ENCODE data around the gene MRRF.

DNA sequence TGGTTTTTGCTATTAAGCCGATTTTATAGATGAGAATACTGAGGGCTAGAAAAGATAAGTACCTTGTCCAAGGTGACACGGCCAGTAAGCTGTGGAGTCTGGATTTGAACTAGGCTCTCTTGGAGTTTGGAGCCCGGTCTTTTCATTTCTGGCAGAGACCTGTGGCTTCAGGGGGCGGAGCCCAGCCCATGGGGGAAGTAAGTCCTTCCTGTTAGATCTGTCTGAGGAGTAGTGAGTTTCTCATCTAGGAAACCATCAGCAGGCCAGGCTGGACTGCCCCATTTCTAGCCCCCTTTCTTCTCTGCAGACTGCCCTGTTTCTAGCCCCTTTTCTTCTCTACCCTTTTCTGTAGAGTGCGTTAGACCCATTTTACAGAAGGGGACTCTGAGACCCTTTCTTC, 105.6 kb downstream of the MRRF start:
- TF ChIP-seq, protein P1, sequence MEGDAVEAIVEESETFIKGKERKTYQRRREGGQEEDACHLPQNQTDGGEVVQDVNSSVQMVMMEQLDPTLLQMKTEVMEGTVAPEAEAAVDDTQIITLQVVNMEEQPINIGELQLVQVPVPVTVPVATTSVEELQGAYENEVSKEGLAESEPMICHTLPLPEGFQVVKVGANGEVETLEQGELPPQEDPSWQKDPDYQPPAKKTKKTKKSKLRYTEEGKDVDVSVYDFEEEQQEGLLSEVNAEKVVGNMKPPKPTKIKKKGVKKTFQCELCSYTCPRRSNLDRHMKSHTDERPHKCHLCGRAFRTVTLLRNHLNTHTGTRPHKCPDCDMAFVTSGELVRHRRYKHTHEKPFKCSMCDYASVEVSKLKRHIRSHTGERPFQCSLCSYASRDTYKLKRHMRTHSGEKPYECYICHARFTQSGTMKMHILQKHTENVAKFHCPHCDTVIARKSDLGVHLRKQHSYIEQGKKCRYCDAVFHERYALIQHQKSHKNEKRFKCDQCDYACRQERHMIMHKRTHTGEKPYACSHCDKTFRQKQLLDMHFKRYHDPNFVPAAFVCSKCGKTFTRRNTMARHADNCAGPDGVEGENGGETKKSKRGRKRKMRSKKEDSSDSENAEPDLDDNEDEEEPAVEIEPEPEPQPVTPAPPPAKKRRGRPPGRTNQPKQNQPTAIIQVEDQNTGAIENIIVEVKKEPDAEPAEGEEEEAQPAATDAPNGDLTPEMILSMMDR (IDR thresholded peaks at IDR 0.05), result no peak
- TF ChIP-seq, protein P2, sequence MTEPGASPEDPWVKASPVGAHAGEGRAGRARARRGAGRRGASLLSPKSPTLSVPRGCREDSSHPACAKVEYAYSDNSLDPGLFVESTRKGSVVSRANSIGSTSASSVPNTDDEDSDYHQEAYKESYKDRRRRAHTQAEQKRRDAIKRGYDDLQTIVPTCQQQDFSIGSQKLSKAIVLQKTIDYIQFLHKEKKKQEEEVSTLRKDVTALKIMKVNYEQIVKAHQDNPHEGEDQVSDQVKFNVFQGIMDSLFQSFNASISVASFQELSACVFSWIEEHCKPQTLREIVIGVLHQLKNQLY (CRISPR knock-in tag; IDR thresholded peaks at IDR 0.05), result no peak
- TF ChIP-seq, protein P3, sequence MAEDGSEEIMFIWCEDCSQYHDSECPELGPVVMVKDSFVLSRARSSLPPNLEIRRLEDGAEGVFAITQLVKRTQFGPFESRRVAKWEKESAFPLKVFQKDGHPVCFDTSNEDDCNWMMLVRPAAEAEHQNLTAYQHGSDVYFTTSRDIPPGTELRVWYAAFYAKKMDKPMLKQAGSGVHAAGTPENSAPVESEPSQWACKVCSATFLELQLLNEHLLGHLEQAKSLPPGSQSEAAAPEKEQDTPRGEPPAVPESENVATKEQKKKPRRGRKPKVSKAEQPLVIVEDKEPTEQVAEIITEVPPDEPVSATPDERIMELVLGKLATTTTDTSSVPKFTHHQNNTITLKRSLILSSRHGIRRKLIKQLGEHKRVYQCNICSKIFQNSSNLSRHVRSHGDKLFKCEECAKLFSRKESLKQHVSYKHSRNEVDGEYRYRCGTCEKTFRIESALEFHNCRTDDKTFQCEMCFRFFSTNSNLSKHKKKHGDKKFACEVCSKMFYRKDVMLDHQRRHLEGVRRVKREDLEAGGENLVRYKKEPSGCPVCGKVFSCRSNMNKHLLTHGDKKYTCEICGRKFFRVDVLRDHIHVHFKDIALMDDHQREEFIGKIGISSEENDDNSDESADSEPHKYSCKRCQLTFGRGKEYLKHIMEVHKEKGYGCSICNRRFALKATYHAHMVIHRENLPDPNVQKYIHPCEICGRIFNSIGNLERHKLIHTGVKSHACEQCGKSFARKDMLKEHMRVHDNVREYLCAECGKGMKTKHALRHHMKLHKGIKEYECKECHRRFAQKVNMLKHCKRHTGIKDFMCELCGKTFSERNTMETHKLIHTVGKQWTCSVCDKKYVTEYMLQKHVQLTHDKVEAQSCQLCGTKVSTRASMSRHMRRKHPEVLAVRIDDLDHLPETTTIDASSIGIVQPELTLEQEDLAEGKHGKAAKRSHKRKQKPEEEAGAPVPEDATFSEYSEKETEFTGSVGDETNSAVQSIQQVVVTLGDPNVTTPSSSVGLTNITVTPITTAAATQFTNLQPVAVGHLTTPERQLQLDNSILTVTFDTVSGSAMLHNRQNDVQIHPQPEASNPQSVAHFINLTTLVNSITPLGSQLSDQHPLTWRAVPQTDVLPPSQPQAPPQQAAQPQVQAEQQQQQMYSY (CRISPR knock-in tag; IDR thresholded peaks at IDR 0.05), result no peak
- TF ChIP-seq NR2C2 (CRISPR knock-in tag; IDR thresholded peaks at IDR 0.05) (no peak), CREM (CRISPR knock-in tag; IDR thresholded peaks at IDR 0.05) (no peak), SP1 (CRISPR knock-in tag; conservative IDR thresholded peaks at IDR 0.05) (no peak)
- TF ChIP-seq, protein P4, sequence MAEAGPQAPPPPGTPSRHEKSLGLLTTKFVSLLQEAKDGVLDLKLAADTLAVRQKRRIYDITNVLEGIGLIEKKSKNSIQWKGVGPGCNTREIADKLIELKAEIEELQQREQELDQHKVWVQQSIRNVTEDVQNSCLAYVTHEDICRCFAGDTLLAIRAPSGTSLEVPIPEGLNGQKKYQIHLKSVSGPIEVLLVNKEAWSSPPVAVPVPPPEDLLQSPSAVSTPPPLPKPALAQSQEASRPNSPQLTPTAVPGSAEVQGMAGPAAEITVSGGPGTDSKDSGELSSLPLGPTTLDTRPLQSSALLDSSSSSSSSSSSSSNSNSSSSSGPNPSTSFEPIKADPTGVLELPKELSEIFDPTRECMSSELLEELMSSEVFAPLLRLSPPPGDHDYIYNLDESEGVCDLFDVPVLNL (CRISPR knock-in tag; IDR thresholded peaks at IDR 0.05; ENCODE audit: borderline replicate concordance, low read depth), result no peak
- TF ChIP-seq, protein P5, sequence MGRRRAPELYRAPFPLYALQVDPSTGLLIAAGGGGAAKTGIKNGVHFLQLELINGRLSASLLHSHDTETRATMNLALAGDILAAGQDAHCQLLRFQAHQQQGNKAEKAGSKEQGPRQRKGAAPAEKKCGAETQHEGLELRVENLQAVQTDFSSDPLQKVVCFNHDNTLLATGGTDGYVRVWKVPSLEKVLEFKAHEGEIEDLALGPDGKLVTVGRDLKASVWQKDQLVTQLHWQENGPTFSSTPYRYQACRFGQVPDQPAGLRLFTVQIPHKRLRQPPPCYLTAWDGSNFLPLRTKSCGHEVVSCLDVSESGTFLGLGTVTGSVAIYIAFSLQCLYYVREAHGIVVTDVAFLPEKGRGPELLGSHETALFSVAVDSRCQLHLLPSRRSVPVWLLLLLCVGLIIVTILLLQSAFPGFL (CRISPR knock-in tag; IDR thresholded peaks at IDR 0.05; ENCODE audit: borderline replicate concordance), result no peak
- TF ChIP-seq, protein P6, sequence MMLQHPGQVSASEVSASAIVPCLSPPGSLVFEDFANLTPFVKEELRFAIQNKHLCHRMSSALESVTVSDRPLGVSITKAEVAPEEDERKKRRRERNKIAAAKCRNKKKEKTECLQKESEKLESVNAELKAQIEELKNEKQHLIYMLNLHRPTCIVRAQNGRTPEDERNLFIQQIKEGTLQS (CRISPR knock-in tag; conservative IDR thresholded peaks at IDR 0.05), result no peak
- TF ChIP-seq, protein P7, sequence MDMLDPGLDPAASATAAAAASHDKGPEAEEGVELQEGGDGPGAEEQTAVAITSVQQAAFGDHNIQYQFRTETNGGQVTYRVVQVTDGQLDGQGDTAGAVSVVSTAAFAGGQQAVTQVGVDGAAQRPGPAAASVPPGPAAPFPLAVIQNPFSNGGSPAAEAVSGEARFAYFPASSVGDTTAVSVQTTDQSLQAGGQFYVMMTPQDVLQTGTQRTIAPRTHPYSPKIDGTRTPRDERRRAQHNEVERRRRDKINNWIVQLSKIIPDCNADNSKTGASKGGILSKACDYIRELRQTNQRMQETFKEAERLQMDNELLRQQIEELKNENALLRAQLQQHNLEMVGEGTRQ (CRISPR knock-in tag; IDR thresholded peaks at IDR 0.05), result no peak
